SH-SY5Y (cell line): Measurements from ENCODE around the gene CDKL1.

Source experiments
- GATA2 ChIP-seq: IDR thresholded peaks from 2 replicates; pipeline ENCODE4 v1.6.1; 2011; ENCODE audit warnings: mild to moderate bottlenecking, low read depth, low read length
- GATA3 ChIP-seq: IDR thresholded peaks from 2 replicates; pipeline ENCODE4 v1.6.1; 2011; ENCODE audit warnings: low read depth, mild to moderate bottlenecking, low read length, moderate library complexity

GRCh38 chr14:50338587-50338986, 58.1 kb downstream of the CDKL1 start:
- TF ChIP-seq GATA3 (no peak), GATA2 (no peak)
